GM12874 (cell line): ENCODE measurements around the gene CSK.

Source experiments
- CTCF ChIP-seq: IDR thresholded peaks from 2 replicates; pipeline ENCODE4 v1.5.1; 2011; ENCODE audit warnings: low read depth, mild to moderate bottlenecking, control low read depth, low read length, moderate library complexity; ENCODE audit not compliant: insufficient read depth

CSK gene

GRCh38 chr15:74817370-74817737 lies 35.5 kb downstream of the CSK start:
- TF ChIP-seq CTCF = no peak

- no peak for TF ChIP-seq CTCF
These were observed 38.2 kb downstream of the CSK start for GRCh38 chr15:74820056-74820455.

- TF ChIP-seq CTCF = peak; percentile 20; the same call in 1 of the 2 replicates
These were observed 39.4 kb downstream of the CSK start for GRCh38 chr15:74821091-74821789.

GRCh38 chr15:74821790-74822158 lies 39.9 kb downstream of the CSK start:
- TF ChIP-seq CTCF = no peak

GRCh38 chr15:74822233-74822632 lies 40.4 kb downstream of the CSK start:
- no peak for TF ChIP-seq CTCF

GRCh38 chr15:74823324-74823723 lies 41.4 kb downstream of the CSK start:
- no peak for TF ChIP-seq CTCF

- no peak for TF ChIP-seq CTCF
These were observed 43.1 kb downstream of the CSK start for GRCh38 chr15:74824976-74825375.

- TF ChIP-seq CTCF = no peak
These were observed 44.0 kb downstream of the CSK start for GRCh38 chr15:74825866-74826265.
